K562 (cell line): ENCODE results near the gene ZNRF3. TPM values are rescaled to one million over a fixed set of nuclear protein-coding genes. Genes with fewer than 3 reads are reported as not detected.
A peak's percentile ranks its signal among the peaks of the same experiment; 100 is the strongest.

Source experiments
- ATAC-seq: fragments of 200-7000 bp; cut with Tn5 transposase; 3 replicates; pipeline ENCODE4 v1.9.1; 2020; ENCODE audit warnings: moderate library complexity
- BruUV-seq: library from RNA; stranded (reverse); fragments of 400-500 nt; replicated peaks from 2 replicates; lab custom pipeline; 2021; lab: Mats Ljungman, UMichigan
- CTCF ChIA-PET: fragments of 300-600 bp; formaldehyde crosslinking; extraction: SDS; loops from one replicate; lab custom pipeline; 2021; ENCODE audit warnings: low intra/inter-chr PET ratio; lab: Yijun Ruan, JAX
- POLR2A ChIA-PET: fragments of 300-600, 350-650 bp; sonication (Branson Sonifier 250); formaldehyde crosslinking; extraction: SDS; loops from one replicate; lab custom pipeline; 2021; ENCODE audit warnings: antibody characterized with exemption, inconsistent platforms; lab: Yijun Ruan, JAX
- DNase-seq, 4 experiments: peaks; one replicate each; pipeline versions ENCODE4 v3.0.0 to v3.0.0-alpha.2; 2011 to 2018; ENCODE audit warnings: low spot score in 3 of 4, mixed read lengths in 3 of 4; ENCODE audit errors: extremely low read depth in 1 of 4
- FAIRE-seq: peaks from 2 replicates; lab custom pipeline; 2011; peaks lifted over from hg19 to GRCh38; lab: Jason Lieb, UNC
- H2AFZ ChIP-seq: 2 replicates; pipeline ENCODE4 v1.6.0; 2011; ENCODE audit warnings: low read depth, low read length, control low read depth, inconsistent platforms
- H3K27ac ChIP-seq: fragments of 200-600 bp; 3 replicates; pipeline ENCODE4 v1.8.0; 2011; ENCODE audit warnings: low read depth, mild to moderate bottlenecking, control low read depth, inconsistent platforms, low read length, moderate library complexity, mixed read lengths; ENCODE audit errors: extremely low read depth
- H3K27me3 ChIP-seq, 2 experiments: fragments of 300-600 bp in 1 of 2; 2 replicates in 1 of 2; 3 replicates in 1 of 2; pipeline versions ENCODE4 v1.6.0 to v1.8.0; 2011; ENCODE audit warnings: inconsistent platforms in 2 of 2, low read length in 2 of 2, mild to moderate bottlenecking in 1 of 2, mixed read lengths in 1 of 2, moderate library complexity in 1 of 2; ENCODE audit not compliant: control insufficient read depth in 2 of 2, insufficient read depth in 2 of 2
- H3K36me3 ChIP-seq: fragments of 300-600 bp; 3 replicates; pipeline ENCODE4 v1.8.0; 2011; ENCODE audit warnings: mild to moderate bottlenecking, low read length, inconsistent platforms; ENCODE audit not compliant: control insufficient read depth, insufficient read depth
- H3K4me1 ChIP-seq, 2 experiments: fragments of 200-600 bp in 1 of 2; replicated peaks in 1 of 2; 2 replicates in 1 of 2; 3 replicates in 1 of 2; pipeline versions ENCODE4 v1.5.1 to v1.8.0; 2011; ENCODE audit warnings: inconsistent platforms in 2 of 2, low read length in 2 of 2, mild to moderate bottlenecking in 1 of 2, mixed read lengths in 1 of 2, moderate library complexity in 1 of 2; ENCODE audit not compliant: control insufficient read depth in 2 of 2, insufficient read depth in 2 of 2
- H3K4me2 ChIP-seq: 2 replicates; pipeline ENCODE4 v1.6.1; 2011; ENCODE audit warnings: low read length, control low read depth, inconsistent platforms, mixed read lengths; ENCODE audit not compliant: insufficient read depth
- H3K4me3 ChIP-seq: fragments of 200-600 bp; sonication (generic), shearing (Covaris generic); 2 replicates; pipeline ENCODE4 v1.5.1; 2016; ENCODE audit warnings: control low read depth, inconsistent platforms
- H3K79me2 ChIP-seq: fragments of 200-600 bp; 3 replicates; pipeline ENCODE4 v1.8.0; 2011; ENCODE audit warnings: low read length, inconsistent platforms; ENCODE audit not compliant: control insufficient read depth, insufficient read depth
- H3K9ac ChIP-seq, 2 experiments: 2 replicates each; pipeline versions ENCODE4 v1.6.0 to v1.6.1; 2011; ENCODE audit warnings: low read depth in 2 of 2, low read length in 2 of 2, control low read depth in 1 of 2, inconsistent platforms in 1 of 2, mild to moderate bottlenecking in 1 of 2, mixed read lengths in 1 of 2; ENCODE audit not compliant: insufficient read depth in 1 of 2
- H3K9me1 ChIP-seq: one replicate; pipeline ENCODE4 v1.6.0; 2011; ENCODE audit warnings: inconsistent platforms, mild to moderate bottlenecking, low read length, moderate library complexity; ENCODE audit not compliant: control insufficient read depth, insufficient read depth
- H3K9me3 ChIP-seq: replicated peaks from 2 replicates; pipeline ENCODE4 v1.5.1; 2011; ENCODE audit warnings: low read depth, low read length, inconsistent platforms; ENCODE audit not compliant: control insufficient read depth, insufficient read depth
- H4K20me1 ChIP-seq: replicated peaks from 2 replicates; pipeline ENCODE4 v1.6.1; 2011; ENCODE audit warnings: low read length, inconsistent platforms, mixed read lengths; ENCODE audit not compliant: control insufficient read depth, insufficient read depth
- ATF7 ChIP-seq: fragments of 450-650 bp; IDR thresholded peaks from 2 replicates; pipeline ENCODE4 v1.7.1; 2014; ENCODE audit warnings: mild to moderate bottlenecking, moderate library complexity
- BCOR ChIP-seq: fragments of 450-650 bp; IDR thresholded peaks from 2 replicates; pipeline ENCODE4 v1.6.1; 2016
- CREBBP ChIP-seq: IDR thresholded peaks from one replicate; pipeline ENCODE4 v1.6.1; 2012; ENCODE audit warnings: low read depth, mild to moderate bottlenecking, control low read depth, inconsistent platforms, low read length
- E2F4 ChIP-seq: sonication (generic); formaldehyde crosslinking; IDR thresholded peaks from 2 replicates; pipeline ENCODE4 v1.8.0; 2022; ENCODE audit warnings: mild to moderate bottlenecking, low read depth, missing genetic modification reagents
- ILK ChIP-seq: fragments of 450-650 bp; IDR thresholded peaks from 2 replicates; pipeline ENCODE4 v1.6.1; 2016; ENCODE audit warnings: missing genetic modification characterization, low read depth, mild to moderate bottlenecking, missing compliant biosample characterization, moderate library complexity, borderline replicate concordance
- MCM7 ChIP-seq, 2 experiments: fragments of 450-650 bp; IDR thresholded peaks; 2 replicates each; pipeline ENCODE4 v1.6.1; 2016 to 2018
- MTA1 ChIP-seq: fragments of 450-650 bp; IDR thresholded peaks from 2 replicates; pipeline ENCODE4 v1.6.1; 2017; ENCODE audit warnings: borderline replicate concordance
- NCOA4 ChIP-seq: fragments of 450-650 bp; IDR thresholded peaks from 2 replicates; pipeline ENCODE4 v1.6.1; 2018; ENCODE audit warnings: mild to moderate bottlenecking; ENCODE audit not compliant: partially characterized antibody
- NFXL1 ChIP-seq: fragments of 450-650 bp; formaldehyde crosslinking; IDR thresholded peaks from 2 replicates; pipeline ENCODE4 v1.4.0; 2021; ENCODE audit warnings: mild to moderate bottlenecking
- RFX5 ChIP-seq: IDR thresholded peaks from 2 replicates; pipeline ENCODE4 v1.6.1; 2011; ENCODE audit warnings: low read depth, mild to moderate bottlenecking, improper control_type of control experiment, low read length
- RHOXF2B ChIP-seq: fragments of 250-450 bp; sonication (Bioruptor Pico); conservative IDR thresholded peaks from 2 replicates; pipeline ENCODE4 v1.5.1; 2021
- SP1 ChIP-seq: sonication (generic); formaldehyde crosslinking; IDR thresholded peaks from 2 replicates; pipeline ENCODE4 v1.8.1; 2022; ENCODE audit warnings: mild to moderate bottlenecking, missing genetic modification reagents
- USF2 ChIP-seq: sonication (generic); formaldehyde crosslinking; IDR thresholded peaks from 2 replicates; pipeline ENCODE4 v1.5.0; 2020; ENCODE audit warnings: missing genetic modification reagents
- ZSCAN32 ChIP-seq: fragments of 450-650 bp; formaldehyde crosslinking; IDR thresholded peaks from 2 replicates; pipeline ENCODE4 v1.4.0; 2020; ENCODE audit warnings: mild to moderate bottlenecking, moderate library complexity
- WGBS: fragments of 100-300 bp; shearing (Covaris generic); methylation state at CpG from one replicate; pipeline ENCODE4 v1.1.6; 2016; ENCODE audit warnings: low coverage, mixed read lengths; ENCODE audit not compliant: insufficient coverage; ENCODE audit errors: missing lambda C conversion rate; 5-methylcytosine and 5-hydroxymethylcytosine counted together
- in situ Hi-C: fragments of 300-500 bp; cut with MboI; formaldehyde crosslinking; loops from 4 replicates; pipeline ENCODE4 v1.15.0; 2018; ENCODE audit warnings: inconsistent platforms, mixed read lengths
- intact Hi-C: fragments of 100-400 bp; cut with micrococcal nuclease; formaldehyde crosslinking; loops from 2 replicates; pipeline ENCODE4 v1.14.2; 2022
- polyA plus RNA-seq, 8 experiments: library from polyadenylated mRNA; depleted of rRNA in 4 of 8; stranded (reverse) in 5 of 8; unstranded in 3 of 8; fragments of >200 nt; fragmentation: Nextera tagmentation in 2 of 8; fragmentation: Illumina TruSeq in 1 of 8; extraction: Ambion mirVana in 2 of 8; extraction: Trizol in 1 of 8; gene quantifications; 2 replicates each; pipeline versions ENCODE4 v1.2.1 to v1.2.3, GENCODE V29; 2011 to 2014; ENCODE audit warnings: inconsistent platforms in 1 of 8, missing spikeins in 1 of 8
- total RNA-seq, 7 experiments: library from RNA; depleted of rRNA in 6 of 7; stranded (reverse); fragments of >200 nt in 6 of 7; fragmentation: Illumina TruSeq in 2 of 7; extraction: Trizol in 2 of 7; gene quantifications; 2 replicates each; pipeline versions ENCODE4 v1.2.1 to v1.2.3, GENCODE V29; 2011 to 2021; ENCODE audit warnings: low replicate concordance in 1 of 7
- TF ChIP-seq, protein P1 (sequence below): fragments of 450-650 bp; formaldehyde crosslinking; IDR thresholded peaks from 2 replicates; pipeline ENCODE4 v1.4.0; 2020; ENCODE audit warnings: mild to moderate bottlenecking, mixed read lengths
- TF ChIP-seq, protein P2 (sequence below), 3 experiments: IDR thresholded peaks in 2 of 3; conservative IDR thresholded peaks in 1 of 3; 2 replicates each; pipeline ENCODE4 v1.5.1; 2011 to 2012; ENCODE audit warnings: low read length in 3 of 3, mild to moderate bottlenecking in 3 of 3, control low read depth in 2 of 3, improper control_type of control experiment in 1 of 3, inconsistent platforms in 1 of 3, low read depth in 1 of 3, mixed read lengths in 1 of 3, moderate library complexity in 1 of 3; ENCODE audit not compliant: insufficient read depth in 2 of 3
- TF ChIP-seq, protein P3 (sequence below): fragments of 250-450 bp; sonication (Bioruptor Pico); IDR thresholded peaks from 2 replicates; pipeline ENCODE4 v1.4.0; 2020; ENCODE audit warnings: mild to moderate bottlenecking

Gene ZNRF3
- total and polyA plus RNA-seq, 9 of the 15 experiments (the other 6 are each of a cell fraction or from before 2014, with no cell fraction given), result 0.41 to 5.9 (median 1.7) TPM

DNA sequence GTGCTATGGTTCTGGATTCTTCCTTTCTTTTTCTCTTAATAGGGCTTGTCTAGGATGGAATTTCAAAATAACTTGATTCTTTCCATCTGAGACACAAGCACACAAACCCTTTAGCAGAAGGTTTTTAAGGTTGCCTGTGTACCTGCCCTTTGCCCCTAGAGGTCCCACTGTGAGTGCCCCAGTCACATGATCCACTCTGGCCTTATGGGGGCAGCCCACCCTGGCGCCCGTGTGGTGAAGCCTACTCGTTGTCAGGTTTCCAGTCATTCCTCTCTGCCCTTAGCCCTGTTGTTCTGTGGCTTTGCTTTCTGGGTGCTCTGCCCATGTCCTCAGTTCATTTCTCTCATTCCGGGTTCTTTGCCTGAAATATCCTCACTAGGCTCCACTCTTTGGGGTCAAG, 51.8 kb downstream of the ZNRF3 start:
- in situ Hi-C loops (no loop called here), intact Hi-C loops (no loop called here)
- Histone ChIP-seq H3K27me3 (no peaks in the 10 kb centered on the region), H3K9ac (no peak overlapping the region), H2AFZ (no peak overlapping the region), H3K9me3 (no peaks in the 10 kb centered on the region), H3K4me2 (no peak overlapping the region), H4K20me1 (peaks cover 12% of the 10 kb centered on the region; the same call in 1 of the 2 replicates), H3K79me2 (peaks cover 8% of the 10 kb centered on the region; the same call in 2 of the 3 replicates), H3K4me1 (peaks cover 0 to 6% of the 10 kb centered on the region in 2 experiments; a peak in 1 of 5 replicates), H3K27ac (no peak overlapping the region), H3K36me3 (no peaks in the 10 kb centered on the region), H3K9me1 (peaks cover 6% of the 10 kb centered on the region), H3K4me3 (no peak overlapping the region)
- no TSS peak for BruUV-seq
- POLR2A ChIA-PET, result interaction anchor here (0.6 kb wide), 1 partner anchor 153 kb away, joined by 3 read pairs; no protein-coding TSS in a partner anchor
- ATAC-seq (no peak), FAIRE-seq (no peak), DNase-seq (no peak)
- WGBS, result 57% methylated on average over 4 of the region's 4 CpGs
- CTCF ChIA-PET, result interaction anchor here (0.5 kb wide), 1 partner anchor 592 kb away, joined by 4 read pairs; no protein-coding TSS in a partner anchor
- no peak for TF ChIP-seq CREBBP
- TF ChIP-seq MTA1, result no peak
- TF ChIP-seq RFX5, result no peak
- TF ChIP-seq, protein P1, sequence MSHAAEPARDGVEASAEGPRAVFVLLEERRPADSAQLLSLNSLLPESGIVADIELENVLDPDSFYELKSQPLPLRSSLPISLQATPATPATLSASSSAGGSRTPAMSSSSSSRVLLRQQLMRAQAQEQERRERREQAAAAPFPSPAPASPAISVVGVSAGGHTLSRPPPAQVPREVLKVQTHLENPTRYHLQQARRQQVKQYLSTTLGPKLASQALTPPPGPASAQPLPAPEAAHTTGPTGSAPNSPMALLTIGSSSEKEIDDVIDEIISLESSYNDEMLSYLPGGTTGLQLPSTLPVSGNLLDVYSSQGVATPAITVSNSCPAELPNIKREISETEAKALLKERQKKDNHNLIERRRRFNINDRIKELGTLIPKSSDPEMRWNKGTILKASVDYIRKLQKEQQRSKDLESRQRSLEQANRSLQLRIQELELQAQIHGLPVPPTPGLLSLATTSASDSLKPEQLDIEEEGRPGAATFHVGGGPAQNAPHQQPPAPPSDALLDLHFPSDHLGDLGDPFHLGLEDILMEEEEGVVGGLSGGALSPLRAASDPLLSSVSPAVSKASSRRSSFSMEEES (CRISPR knock-in tag), result peak; percentile 12; the same call in 1 of the 2 replicates
- no peak for TF ChIP-seq MCM7 (IDR thresholded peaks at IDR 0.05)
- no peak for TF ChIP-seq ILK (tag)
- no peak for TF ChIP-seq BCOR
- TF ChIP-seq, protein P2, sequence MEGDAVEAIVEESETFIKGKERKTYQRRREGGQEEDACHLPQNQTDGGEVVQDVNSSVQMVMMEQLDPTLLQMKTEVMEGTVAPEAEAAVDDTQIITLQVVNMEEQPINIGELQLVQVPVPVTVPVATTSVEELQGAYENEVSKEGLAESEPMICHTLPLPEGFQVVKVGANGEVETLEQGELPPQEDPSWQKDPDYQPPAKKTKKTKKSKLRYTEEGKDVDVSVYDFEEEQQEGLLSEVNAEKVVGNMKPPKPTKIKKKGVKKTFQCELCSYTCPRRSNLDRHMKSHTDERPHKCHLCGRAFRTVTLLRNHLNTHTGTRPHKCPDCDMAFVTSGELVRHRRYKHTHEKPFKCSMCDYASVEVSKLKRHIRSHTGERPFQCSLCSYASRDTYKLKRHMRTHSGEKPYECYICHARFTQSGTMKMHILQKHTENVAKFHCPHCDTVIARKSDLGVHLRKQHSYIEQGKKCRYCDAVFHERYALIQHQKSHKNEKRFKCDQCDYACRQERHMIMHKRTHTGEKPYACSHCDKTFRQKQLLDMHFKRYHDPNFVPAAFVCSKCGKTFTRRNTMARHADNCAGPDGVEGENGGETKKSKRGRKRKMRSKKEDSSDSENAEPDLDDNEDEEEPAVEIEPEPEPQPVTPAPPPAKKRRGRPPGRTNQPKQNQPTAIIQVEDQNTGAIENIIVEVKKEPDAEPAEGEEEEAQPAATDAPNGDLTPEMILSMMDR (IDR thresholded peaks at IDR 0.05 in 2 of 3, conservative IDR thresholded peaks at IDR 0.05 in 1 of 3; ENCODE audit: insufficient read depth in 2 of 3, low read depth in 1 of 3, low read length in 3 of 3), result 0 out of 6 replicates have a peak, but pooled peaks of 1 of the 3 experiments have one; percentile 4
- TF ChIP-seq ZSCAN32 (CRISPR knock-in tag), result no peak
- TF ChIP-seq RHOXF2B (CRISPR knock-in tag), result no peak
- no peak for TF ChIP-seq NFXL1 (CRISPR knock-in tag)
- TF ChIP-seq E2F4, result no peak
- no peak for TF ChIP-seq ATF7
- TF ChIP-seq NCOA4, result no peak
- no peak for TF ChIP-seq SP1 (CRISPR knock-in tag)
- TF ChIP-seq USF2 (CRISPR knock-in tag), result peak; percentile 46; the same call in 1 of the 2 replicates
- TF ChIP-seq, protein P3, sequence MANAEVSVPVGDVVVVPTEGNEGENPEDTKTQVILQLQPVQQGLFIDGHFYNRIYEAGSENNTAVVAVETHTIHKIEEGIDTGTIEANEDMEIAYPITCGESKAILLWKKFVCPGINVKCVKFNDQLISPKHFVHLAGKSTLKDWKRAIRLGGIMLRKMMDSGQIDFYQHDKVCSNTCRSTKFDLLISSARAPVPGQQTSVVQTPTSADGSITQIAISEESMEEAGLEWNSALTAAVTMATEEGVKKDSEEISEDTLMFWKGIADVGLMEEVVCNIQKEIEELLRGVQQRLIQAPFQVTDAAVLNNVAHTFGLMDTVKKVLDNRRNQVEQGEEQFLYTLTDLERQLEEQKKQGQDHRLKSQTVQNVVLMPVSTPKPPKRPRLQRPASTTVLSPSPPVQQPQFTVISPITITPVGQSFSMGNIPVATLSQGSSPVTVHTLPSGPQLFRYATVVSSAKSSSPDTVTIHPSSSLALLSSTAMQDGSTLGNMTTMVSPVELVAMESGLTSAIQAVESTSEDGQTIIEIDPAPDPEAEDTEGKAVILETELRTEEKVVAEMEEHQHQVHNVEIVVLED, result no peak
